OCI-LY7 (cell line): Measurements from ENCODE around the gene CACNG3. TPM values are rescaled to one million over a fixed set of nuclear protein-coding genes. Genes with fewer than 3 reads are reported as not detected.

ENCODE experiments used
- BruUV-seq: library from RNA; stranded (reverse); fragments of 400-500 nt; replicated peaks from 2 replicates; lab custom pipeline; 2021; lab: Mats Ljungman, UMichigan
- CTCF ChIA-PET: fragments of 300-600 bp; sonication (Branson Sonifier 250); formaldehyde crosslinking; loops from one replicate; lab custom pipeline; 2022; ENCODE audit warnings: antibody characterized with exemption; ENCODE audit not compliant: unreplicated experiment; lab: Charles Lee
- POLR2A ChIA-PET: fragments of 300-600 bp; sonication (Branson Sonifier 250); formaldehyde crosslinking; loops from one replicate; lab custom pipeline; 2022; ENCODE audit warnings: antibody characterized with exemption; lab: Charles Lee
- DNase-seq: peaks from one replicate; pipeline ENCODE4 v3.0.0-alpha.2; 2015; ENCODE audit warnings: low spot score
- H2AFZ ChIP-seq: fragments of 200-600 bp; sonication (generic), shearing (Covaris generic); 2 replicates; pipeline ENCODE4 v1.6.1; 2014; ENCODE audit warnings: mild to moderate bottlenecking, antibody characterized with exemption, low read length, moderate library complexity
- H3K27ac ChIP-seq: fragments of 200-600 bp; sonication (generic); 2 replicates; pipeline ENCODE4 v1.5.1; 2014; ENCODE audit warnings: mixed run types, low read depth, mild to moderate bottlenecking, moderate library complexity, low read length, inconsistent platforms; ENCODE audit not compliant: poor library complexity, severe bottlenecking
- H3K36me3 ChIP-seq: fragments of 200-600 bp; sonication (generic); 2 replicates; pipeline ENCODE4 v1.6.1; 2014; ENCODE audit warnings: mild to moderate bottlenecking, antibody characterized with exemption, low read length, moderate library complexity, mixed read lengths; ENCODE audit not compliant: insufficient read depth
- H3K4me1 ChIP-seq: fragments of 200-600 bp; sonication (generic); 2 replicates; pipeline ENCODE4 v1.5.1; 2014; ENCODE audit warnings: mild to moderate bottlenecking, low read length; ENCODE audit not compliant: insufficient read depth, poor library complexity, severe bottlenecking
- H3K4me2 ChIP-seq: fragments of 200-600 bp; sonication (generic); 2 replicates; pipeline ENCODE4 v1.6.1; 2014; ENCODE audit warnings: mild to moderate bottlenecking, low read length
- H3K4me3 ChIP-seq: fragments of 200-600 bp; sonication (generic); 2 replicates; pipeline ENCODE4 v1.5.1; 2014; ENCODE audit warnings: mild to moderate bottlenecking, low read depth, low read length; ENCODE audit not compliant: poor library complexity, severe bottlenecking
- H3K79me2 ChIP-seq: fragments of 200-600 bp; sonication (generic); 2 replicates; pipeline ENCODE4 v1.6.1; 2016; ENCODE audit warnings: low read depth, mild to moderate bottlenecking, low read length, moderate library complexity, mixed read lengths; ENCODE audit not compliant: insufficient read depth
- H3K9me2 ChIP-seq: fragments of 200-600 bp; sonication (generic); 2 replicates; pipeline ENCODE4 v1.6.1; 2016; ENCODE audit warnings: mild to moderate bottlenecking, low read length, mixed read lengths; ENCODE audit not compliant: insufficient read depth
- H3K9me3 ChIP-seq: fragments of 200-600 bp; sonication (generic); 2 replicates; pipeline ENCODE4 v1.6.1; 2014; ENCODE audit warnings: mild to moderate bottlenecking, mixed run types, low read length, mixed read lengths
- H4K20me1 ChIP-seq: fragments of 200-600 bp; sonication (generic); 2 replicates; pipeline ENCODE4 v1.6.1; 2014; ENCODE audit warnings: mild to moderate bottlenecking, antibody characterized with exemption, low read length, moderate library complexity, mixed read lengths; ENCODE audit not compliant: insufficient read depth
- CTCF ChIP-seq: fragments of 200-600 bp; sonication (generic); conservative IDR thresholded peaks from 2 replicates; pipeline ENCODE4 v1.5.1; 2014; ENCODE audit warnings: mild to moderate bottlenecking, antibody characterized with exemption, low read length, moderate library complexity, mixed read lengths
- EZH2phosphoT487 ChIP-seq: fragments of 200-600 bp; sonication (generic); IDR thresholded peaks from 2 replicates; pipeline ENCODE4 v1.6.1; 2018; ENCODE audit warnings: low read depth, borderline replicate concordance, mild to moderate bottlenecking, mixed run types, antibody characterized with exemption, low read length, moderate library complexity, mixed read lengths
- intact Hi-C: fragments of 100-400 bp; cut with micrococcal nuclease; formaldehyde crosslinking; loops from one replicate; pipeline ENCODE4 v1.10.0; 2022; ENCODE audit not compliant: unreplicated experiment
- total RNA-seq, 2 experiments: library from RNA; depleted of rRNA in 1 of 2; stranded (reverse); fragments of >200 nt in 1 of 2; shearing (Covaris generic) in 1 of 2; gene quantifications; 2 replicates each; pipeline ENCODE4 v1.2.3, GENCODE V29; 2014 to 2022

Gene CACNG3
- total RNA-seq, 2 experiments from 2014 or later: 0.06 TPM; not detected in 1

GRCh38 chr16:24262816-24263215, 6.7 kb downstream of the CACNG3 start:
- Histone ChIP-seq H3K4me3 (no peak overlapping the region), H4K20me1 (no peaks in the 10 kb centered on the region), H3K4me2 (no peak overlapping the region), H3K4me1 (no peaks in the 10 kb centered on the region), H3K36me3 (no peaks in the 10 kb centered on the region), H3K9me2 (no peaks in the 10 kb centered on the region), H2AFZ (no peak overlapping the region), H3K27ac (no peak overlapping the region), H3K79me2 (no peaks in the 10 kb centered on the region), H3K9me3 (no peaks in the 10 kb centered on the region)
- ChIA-PET CTCF (no interaction called here), POLR2A (no interaction called here)
- BruUV-seq: no TSS peak
- TF ChIP-seq CTCF (no peak), EZH2phosphoT487 (no peak)
- intact Hi-C loops: no loop called here
- no peak for DNase-seq

GRCh38 chr16:24270721-24271442, 14.7 kb downstream of the CACNG3 start:
- BruUV-seq: no TSS peak
- no peaks in the 10 kb centered on the region for H3K4me1 ChIP-seq
- DNase-seq: no peak
- H3K9me3 ChIP-seq: no peaks in the 10 kb centered on the region
- H3K27ac ChIP-seq: no peak overlapping the region
- no peaks in the 10 kb centered on the region for H4K20me1 ChIP-seq
- intact Hi-C loops: no loop called here
- TF ChIP-seq EZH2phosphoT487 (no peak), CTCF (no peak)
- H3K9me2 ChIP-seq: no peaks in the 10 kb centered on the region
- H3K4me3 ChIP-seq: no peak overlapping the region
- H3K4me2 ChIP-seq: no peak overlapping the region
- CTCF ChIA-PET: no interaction called here
- no peaks in the 10 kb centered on the region for H3K36me3 ChIP-seq
- H3K79me2 ChIP-seq: no peaks in the 10 kb centered on the region
- POLR2A ChIA-PET: no interaction called here
- no peak overlapping the region for H2AFZ ChIP-seq

- Histone ChIP-seq H4K20me1 (no peaks in the 10 kb centered on the region), H3K4me3 (no peak overlapping the region), H3K27ac (no peak overlapping the region), H3K9me2 (no peaks in the 10 kb centered on the region), H3K4me2 (no peak overlapping the region), H3K9me3 (no peaks in the 10 kb centered on the region), H3K36me3 (no peaks in the 10 kb centered on the region), H3K4me1 (no peaks in the 10 kb centered on the region), H2AFZ (no peak overlapping the region), H3K79me2 (no peaks in the 10 kb centered on the region)
- TF ChIP-seq EZH2phosphoT487 (no peak), CTCF (no peak)
- POLR2A ChIA-PET: no interaction called here
- CTCF ChIA-PET: no interaction called here
- intact Hi-C loops: no loop called here
- no peak for DNase-seq
- BruUV-seq: no TSS peak
Measured at GRCh38 chr16:24272379-24272778, 16.2 kb downstream of the CACNG3 start.
